ENCODE data around the gene NRAS.

Gene NRAS

GRCh38 chr1:114716304-114717170 lies at the start of gene NRAS:
NRAS (minus strand) TSS chr1:114716771; CDS start chr1:114716160, 611 bp downstream.
- H3K4me1 Mint-ChIP-seq: peaks cover 27% of the 10 kb centered on the region
- peak within 1 kb of the TSS; percentile 100 for H3K27ac Mint-ChIP-seq
- H3K36me3 Mint-ChIP-seq (ENCODE audit: low read depth): peaks cover 57% of the 10 kb centered on the region
- H3K9me3 Mint-ChIP-seq: no peaks in the 10 kb centered on the region
- peak; percentile 95 for DNase-seq
- no peaks in the 10 kb centered on the region for H3K27me3 Mint-ChIP-seq (ENCODE audit: low read depth, poor library complexity)
- TF ChIP-seq CTCF (IDR thresholded peaks at IDR 0.05): no peak
- peak within 1 kb of the TSS; percentile 98 for H3K4me3 Mint-ChIP-seq

- no peak for TF ChIP-seq CTCF (IDR thresholded peaks at IDR 0.05)
- Mint-ChIP-seq H3K27ac (no peak overlapping the region), H3K4me3 (no peak overlapping the region), H3K27me3 (ENCODE audit: low read depth, poor library complexity) (peaks cover 12% of the 10 kb centered on the region), H3K36me3 (ENCODE audit: low read depth) (peaks cover 12% of the 10 kb centered on the region), H3K9me3 (no peaks in the 10 kb centered on the region), H3K4me1 (no peaks in the 10 kb centered on the region)
- no peak for DNase-seq
Observed at GRCh38 chr1:114764689-114765088, 48.1 kb upstream of the NRAS start.

- Mint-ChIP-seq H3K27me3 (ENCODE audit: low read depth, poor library complexity) (peaks cover 7% of the 10 kb centered on the region), H3K9me3 (peaks cover 12% of the 10 kb centered on the region), H3K4me1 (peaks cover 37% of the 10 kb centered on the region), H3K4me3 (peak overlapping the region; percentile 96), H3K27ac (peak overlapping the region; percentile 99), H3K36me3 (ENCODE audit: low read depth) (peaks cover 7% of the 10 kb centered on the region)
- peak; percentile 37 for TF ChIP-seq CTCF (IDR thresholded peaks at IDR 0.05)
- no peak for DNase-seq
Observed at GRCh38 chr1:114758256-114758832, 41.8 kb upstream of the NRAS start.

- Mint-ChIP-seq H3K36me3 (ENCODE audit: low read depth) (peaks cover 7% of the 10 kb centered on the region), H3K4me1 (peaks cover 41% of the 10 kb centered on the region), H3K4me3 (peak within 1 kb of the TSS; percentile 96), H3K27ac (peak within 1 kb of the TSS; percentile 99), H3K9me3 (peaks cover 12% of the 10 kb centered on the region), H3K27me3 (ENCODE audit: low read depth, poor library complexity) (peaks cover 7% of the 10 kb centered on the region)
- TF ChIP-seq CTCF (IDR thresholded peaks at IDR 0.05): no peak
- DNase-seq: peak; percentile 96
Observed at GRCh38 chr1:114757455-114758255, 41.1 kb upstream of the NRAS start, which contains the start of gene CSDE1. CSDE1 (minus strand) TSS chr1:114757984; CDS start chr1:114739890, 18,094 bp downstream.

GRCh38 chr1:114756949-114757454 lies 40.4 kb upstream of the NRAS start:
- Mint-ChIP-seq H3K4me1 (peaks cover 47% of the 10 kb centered on the region), H3K36me3 (ENCODE audit: low read depth) (peaks cover 7% of the 10 kb centered on the region), H3K27ac (peak overlapping the region; percentile 99), H3K9me3 (peaks cover 12% of the 10 kb centered on the region), H3K4me3 (peak overlapping the region; percentile 96), H3K27me3 (ENCODE audit: low read depth, poor library complexity) (peaks cover 7% of the 10 kb centered on the region)
- no peak for TF ChIP-seq CTCF (IDR thresholded peaks at IDR 0.05)
- peak; percentile 45 for DNase-seq

All from nephron progenitor cell (in vitro differentiated cells).